H1 (cell line): ENCODE data around the gene LRTM2.

Experiments used
- CTCF ChIP-seq, 3 experiments: IDR thresholded peaks; 1 replicate in 2 of 3; 2 replicates in 1 of 3; pipeline versions ENCODE4 v1.5.1 to v1.6.1; 2011; ENCODE audit warnings: low read length in 3 of 3, mild to moderate bottlenecking in 3 of 3, inconsistent platforms in 2 of 3, low read depth in 1 of 3, moderate library complexity in 1 of 3; ENCODE audit not compliant: insufficient read depth in 1 of 3; ENCODE audit errors: control extremely low read depth in 1 of 3
- FOSL1 ChIP-seq: IDR thresholded peaks from 2 replicates; pipeline ENCODE4 v1.6.1; 2011; ENCODE audit warnings: mild to moderate bottlenecking, low read depth, low read length, moderate library complexity; ENCODE audit not compliant: insufficient read depth
- HDAC2 ChIP-seq, 2 experiments: fragments of 300-600 bp in 1 of 2; sonication (generic) in 1 of 2; IDR thresholded peaks; 2 replicates each; pipeline ENCODE4 v1.6.1; 2011 to 2012; ENCODE audit warnings: low read depth in 2 of 2, low read length in 2 of 2, mild to moderate bottlenecking in 2 of 2, moderate library complexity in 2 of 2, borderline replicate concordance in 1 of 2, inconsistent platforms in 1 of 2
- RFX5 ChIP-seq: IDR thresholded peaks from 2 replicates; pipeline ENCODE4 v1.6.1; 2011; ENCODE audit warnings: low read depth, low read length, improper control_type of control experiment, borderline replicate concordance
- YY1 ChIP-seq: IDR thresholded peaks from 2 replicates; pipeline ENCODE4 v1.6.1; 2011; ENCODE audit warnings: low read depth, mild to moderate bottlenecking, low read length

- TF ChIP-seq YY1 (no peak), CTCF (IDR thresholded peaks at IDR 0.05; ENCODE audit: control extremely low read depth in 1 of 3, insufficient read depth in 1 of 3, low read depth in 1 of 3, low read length in 3 of 3) (no peak), FOSL1 (no peak), RFX5 (no peak), HDAC2 (IDR thresholded peaks at IDR 0.05; ENCODE audit: borderline replicate concordance in 1 of 2, low read depth in 2 of 2, low read length in 2 of 2) (no peak)
Observed at GRCh38 chr12:1880153-1880845, 59.9 kb downstream of the LRTM2 start.
